Mammary epithelial cell (primary cell): ENCODE data around the gene PIGU.

Experiments used
- CTCF ChIP-seq, 2 donors: IDR thresholded peaks in 1 of 2; conservative IDR thresholded peaks in 1 of 2; 2 replicates each; pipeline ENCODE4 v1.5.1; 2011 to 2012; ENCODE audit warnings: inconsistent platforms in 2 of 2, low read length in 2 of 2, mild to moderate bottlenecking in 2 of 2, control low read depth in 1 of 2, low read depth in 1 of 2; ENCODE audit not compliant: insufficient read depth in 1 of 2; ENCODE audit errors: extremely low read depth in 1 of 2
- EZH2 ChIP-seq: IDR thresholded peaks from 2 replicates; pipeline ENCODE4 v1.6.1; 2012; ENCODE audit warnings: low read length, inconsistent platforms, borderline replicate concordance

GRCh38 chr20:34578521-34578920 lies 98.4 kb downstream of the PIGU start:
- TF ChIP-seq CTCF (conservative IDR thresholded peaks at IDR 0.05 in 1 of 2, IDR thresholded peaks at IDR 0.05 in 1 of 2; ENCODE audit: extremely low read depth in 1 of 2, insufficient read depth in 1 of 2, low read depth in 1 of 2, low read length in 2 of 2) (no peak), EZH2 (no peak)
